ENCODE data around the gene NPAS4. TPM values are rescaled to one million over a fixed set of nuclear protein-coding genes. Genes with fewer than 3 reads are reported as not detected.

Gene NPAS4
- total RNA-seq, 4 donors from 2014 or later: 0.38 TPM; not detected in 3

DNA sequence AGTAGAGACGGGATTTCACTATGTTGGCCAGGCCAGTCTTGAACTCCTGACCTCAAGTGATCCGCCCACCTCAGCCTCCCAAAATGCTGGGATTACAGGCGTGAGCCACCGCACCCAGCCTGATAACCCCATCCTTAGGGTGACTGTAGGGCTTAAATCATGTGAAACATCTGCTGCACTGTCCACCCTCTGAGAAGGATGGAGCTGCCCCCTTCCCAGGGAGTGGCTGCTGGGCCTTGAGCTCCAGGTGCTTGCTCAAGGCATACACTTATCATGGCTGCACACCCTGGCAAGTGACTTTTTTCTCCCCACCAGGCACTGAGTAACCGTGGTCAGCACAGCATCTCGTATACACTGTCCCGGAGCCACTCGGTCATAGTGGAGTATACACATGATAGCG lies 51.2 kb downstream of the NPAS4 start:
- no peaks in the 10 kb centered on the region for H3K27me3 ChIP-seq
- no peaks in the 10 kb centered on the region for H3K9me3 ChIP-seq
- H3K36me3 ChIP-seq: peaks cover 0 to 65% (median 6%) of the 10 kb centered on the region in 3 donors
- no peak for TF ChIP-seq CTCF (IDR thresholded peaks at IDR 0.05)
- TF ChIP-seq POLR2A (IDR thresholded peaks at IDR 0.05): no peak
- intact Hi-C loops (cut with DNase I): no loop called here
- peaks cover 5 to 33% (median 9%) of the 10 kb centered on the region in 3 donors for H3K4me1 ChIP-seq
- H3K4me3 ChIP-seq: no peak overlapping the region
- 88 to 89% methylated on average over 4 to 9 of the region's 9 CpGs for WGBS, 2 donors
- H3K27ac ChIP-seq: no peak overlapping the region
- no peak for DNase-seq

- Histone ChIP-seq H3K4me3 (no peak overlapping the region), H3K27me3 (no peaks in the 10 kb centered on the region), H3K4me1 (peaks cover 0 to 24% (median under 1%) of the 10 kb centered on the region in 3 donors), H3K9me3 (no peaks in the 10 kb centered on the region), H3K27ac (no peak overlapping the region), H3K36me3 (peaks cover 0 to 73% (median 6%) of the 10 kb centered on the region in 3 donors)
- intact Hi-C loops (cut with DNase I): no loop called here
- WGBS, 2 donors: 89% methylated on average over 11 of the region's 11 CpGs; no CpG with 5 or more reads in 1 of the 2 donors
- no peak for DNase-seq
- TF ChIP-seq POLR2A (IDR thresholded peaks at IDR 0.05) (no peak), CTCF (IDR thresholded peaks at IDR 0.05) (no peak)
These were observed 52.3 kb downstream of the NPAS4 start for GRCh38 chr11:66473167-66473566.

- H3K4me1 ChIP-seq: peaks cover 2 to 28% (median 3%) of the 10 kb centered on the region in 3 donors
- no peak for DNase-seq
- H3K9me3 ChIP-seq: no peaks in the 10 kb centered on the region
- TF ChIP-seq CTCF (IDR thresholded peaks at IDR 0.05) (no peak), POLR2A (IDR thresholded peaks at IDR 0.05) (no peak)
- no peaks in the 10 kb centered on the region for H3K27me3 ChIP-seq
- no peak overlapping the region for H3K4me3 ChIP-seq
- intact Hi-C loops (cut with DNase I): no loop called here
- H3K36me3 ChIP-seq: peaks cover 0 to 71% (median 6%) of the 10 kb centered on the region in 3 donors
- WGBS, 2 donors: 32 to 65% methylated on average over 4 to 5 of the region's 20 CpGs
- no peak overlapping the region for H3K27ac ChIP-seq
These were observed 53.0 kb downstream of the NPAS4 start for GRCh38 chr11:66473608-66474515.

DNA sequence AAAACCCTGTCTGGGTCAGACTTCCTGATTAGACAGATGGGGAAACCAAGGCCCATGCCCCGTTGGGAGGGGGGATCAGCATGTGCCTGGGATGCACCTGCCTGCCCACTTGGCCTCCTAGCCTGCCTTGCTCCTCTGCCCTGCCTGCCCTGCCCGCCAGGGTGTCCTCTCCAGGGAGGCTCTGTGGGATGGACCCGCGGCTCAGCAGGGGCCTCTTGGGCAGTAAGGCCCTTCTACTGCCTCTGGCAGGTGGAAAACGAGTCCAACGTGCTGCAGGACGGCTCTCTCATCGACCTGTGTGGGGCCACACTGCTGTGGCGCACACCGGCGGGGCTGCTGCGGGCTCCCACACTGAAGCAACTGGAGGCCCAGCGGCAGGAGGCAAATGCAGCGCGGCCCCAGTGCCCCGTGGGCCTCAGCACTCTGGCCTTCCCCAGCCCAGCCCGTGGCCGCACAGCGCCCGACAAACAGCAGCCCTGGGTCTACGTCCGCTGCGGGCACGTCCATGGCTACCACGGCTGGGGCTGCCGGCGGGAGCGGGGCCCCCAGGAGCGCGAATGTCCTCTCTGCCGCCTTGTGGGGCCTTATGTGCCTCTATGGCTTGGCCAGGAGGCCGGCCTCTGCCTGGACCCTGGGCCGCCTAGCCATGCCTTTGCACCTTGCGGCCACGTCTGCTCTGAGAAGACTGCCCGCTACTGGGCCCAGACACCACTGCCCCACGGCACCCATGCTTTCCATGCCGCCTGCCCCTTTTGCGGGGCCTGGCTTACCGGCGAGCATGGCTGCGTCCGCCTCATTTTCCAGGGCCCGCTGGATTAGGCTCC lies 54.7 kb downstream of the NPAS4 start:
- no peak for DNase-seq
- H3K9me3 ChIP-seq: no peaks in the 10 kb centered on the region
- peaks cover 8 to 39% (median 10%) of the 10 kb centered on the region in 3 donors for H3K4me1 ChIP-seq
- peaks cover 0 to 67% (median 6%) of the 10 kb centered on the region in 3 donors for H3K36me3 ChIP-seq
- intact Hi-C loops (cut with DNase I): no loop called here
- H3K4me3 ChIP-seq: no peak overlapping the region
- no peak overlapping the region for H3K27ac ChIP-seq
- TF ChIP-seq CTCF (IDR thresholded peaks at IDR 0.05) (no peak), POLR2A (IDR thresholded peaks at IDR 0.05) (no peak)
- 89 to 93% methylated on average over 7 to 11 of the region's 44 CpGs for WGBS, 2 donors
- no peaks in the 10 kb centered on the region for H3K27me3 ChIP-seq

Small RNA genes lying within 50 kb of the gene (small RNA-seq; reads per million reads assigned to genes)
- gene RF00017: 0 reads per million in 4 donors
- 0 reads per million in 4 donors for gene RF00416
- gene RNU1-84P: 0 to 0.09 (median 0) reads per million in 4 donors

Other genes with a start within 250 kb of the NPAS4 start
- 10 to 100 TPM; 10.6 to 29.8 (median 17.9) TPM for gene KLC2, start 163.3 kb upstream of the NPAS4 start, total RNA-seq
- gene RAB1B, start 152.4 kb upstream of the NPAS4 start, total RNA-seq: 100 to 1,000 TPM in 2 of 4 donors, 10 to 100 TPM in 2; 83.7 to 148 (median 110) TPM
- gene CNIH2, start 142.9 kb upstream of the NPAS4 start, total RNA-seq: under 1 TPM in 2 of 4 donors, not detected in 2; 0.48 to 0.70 TPM
- 10 to 100 TPM; 51.9 to 71.9 (median 63.8) TPM for gene YIF1A, start 131.9 kb upstream of the NPAS4 start, total RNA-seq
- gene TMEM151A, start 129.1 kb upstream of the NPAS4 start, total RNA-seq: not detected
- 10 to 100 TPM in 1 of 4 donors, 1 to 10 TPM in 3; 1.9 to 13.2 (median 6.1) TPM for gene CD248, start 104.0 kb upstream of the NPAS4 start, total RNA-seq
- 10 to 100 TPM; 22.3 to 37.2 (median 27.6) TPM for gene RIN1, start 84.6 kb upstream of the NPAS4 start, total RNA-seq
- gene BRMS1, start 75.9 kb upstream of the NPAS4 start, total RNA-seq: 10 to 100 TPM; 43.8 to 65.5 (median 56.8) TPM
- 10 to 100 TPM in 2 of 4 donors, 1 to 10 TPM in 2; 6.8 to 24.0 (median 11.3) TPM for gene B4GAT1, start 73.4 kb upstream of the NPAS4 start, total RNA-seq
- 1 to 10 TPM; 2.9 to 5.5 (median 4.8) TPM for gene SLC29A2, start 49.3 kb upstream of the NPAS4 start, total RNA-seq
- gene MRPL11, start 17.8 kb downstream of the NPAS4 start, total RNA-seq: 10 to 100 TPM; 39.3 to 66.4 (median 54.2) TPM
- 10 to 100 TPM in 1 of 4 donors, 1 to 10 TPM in 3; 6.3 to 17.2 (median 8.8) TPM for gene PELI3, start 45.9 kb downstream of the NPAS4 start, total RNA-seq
- gene DPP3, start 59.4 kb downstream of the NPAS4 start, total RNA-seq: 10 to 100 TPM; 24.6 to 49.2 (median 43.5) TPM
- 10 to 100 TPM in 3 of 4 donors, 1 to 10 TPM in 1; 9.7 to 45.8 (median 17.1) TPM for gene BBS1, start 89.6 kb downstream of the NPAS4 start, total RNA-seq
- 10 to 100 TPM in 1 of 4 donors, 1 to 10 TPM in 3; 8.0 to 10.7 (median 9.5) TPM for gene ZDHHC24, start 125.0 kb downstream of the NPAS4 start, total RNA-seq
- gene ACTN3, start 125.9 kb downstream of the NPAS4 start, total RNA-seq: not detected
- gene CTSF, start 147.6 kb downstream of the NPAS4 start, total RNA-seq: 10 to 100 TPM in 2 of 4 donors, 1 to 10 TPM in 2; 3.3 to 47.3 (median 13.0) TPM
- under 1 TPM; 0.09 to 0.40 (median 0.21) TPM for gene CCDC87, start 172.0 kb downstream of the NPAS4 start, total RNA-seq
- 10 to 100 TPM; 12.7 to 27.5 (median 21.2) TPM for gene CCS, start 172.2 kb downstream of the NPAS4 start, total RNA-seq
- 10 to 100 TPM; 37.0 to 61.5 (median 38.0) TPM for gene RBM14, start 195.6 kb downstream of the NPAS4 start, total RNA-seq
- gene RBM4, start 217.7 kb downstream of the NPAS4 start, total RNA-seq: 10 to 100 TPM; 68.6 to 89.6 (median 80.3) TPM

Data from esophagus squamous epithelium (tissue), 5 donors.